GM19023 (cell line): ENCODE results near the gene CNDP2.
"Not testable (repeated sequence)": the region's sequence is repeated elsewhere in the genome, so short reads cannot be mapped to it uniquely, and the experiment has no call there.

Experiments
- ATAC-seq: cut with Tn5 transposase; IDR thresholded peaks from one replicate; pipeline ENCODE4 v1.9.1; 2021; ENCODE audit warnings: mild to moderate bottlenecking, moderate library complexity; ENCODE audit not compliant: unreplicated experiment

The CNDP2 gene

GRCh38 chr18:74563999-74564398 lies 67.8 kb downstream of the CNDP2 start:
- no peak for ATAC-seq

GRCh38 chr18:74565164-74565563 lies 69.0 kb downstream of the CNDP2 start:
- ATAC-seq = not testable (repeated sequence)

- ATAC-seq = not testable (repeated sequence)
Measured at GRCh38 chr18:74565993-74566392, 69.8 kb downstream of the CNDP2 start.

GRCh38 chr18:74567822-74568221 lies 71.7 kb downstream of the CNDP2 start:
- no peak for ATAC-seq

GRCh38 chr18:74569401-74569800 lies 73.2 kb downstream of the CNDP2 start:
- no peak for ATAC-seq

GRCh38 chr18:74570266-74570665 lies 74.1 kb downstream of the CNDP2 start:
- ATAC-seq = no peak

- no peak for ATAC-seq
Measured at GRCh38 chr18:74571895-74572680, 75.9 kb downstream of the CNDP2 start.

- no peak for ATAC-seq
Measured at GRCh38 chr18:74573053-74573452, 76.9 kb downstream of the CNDP2 start.
